HG02571 (cell line): ENCODE results near the gene NCKIPSD.

Experiments used
- ATAC-seq: cut with Tn5 transposase; IDR thresholded peaks from one replicate; pipeline ENCODE4 v1.9.1; 2021; ENCODE audit warnings: mild to moderate bottlenecking, moderate library complexity; ENCODE audit not compliant: unreplicated experiment

Gene NCKIPSD

GRCh38 chr3:48625600-48625999, 60.1 kb downstream of the NCKIPSD start:
- no peak for ATAC-seq

DNA sequence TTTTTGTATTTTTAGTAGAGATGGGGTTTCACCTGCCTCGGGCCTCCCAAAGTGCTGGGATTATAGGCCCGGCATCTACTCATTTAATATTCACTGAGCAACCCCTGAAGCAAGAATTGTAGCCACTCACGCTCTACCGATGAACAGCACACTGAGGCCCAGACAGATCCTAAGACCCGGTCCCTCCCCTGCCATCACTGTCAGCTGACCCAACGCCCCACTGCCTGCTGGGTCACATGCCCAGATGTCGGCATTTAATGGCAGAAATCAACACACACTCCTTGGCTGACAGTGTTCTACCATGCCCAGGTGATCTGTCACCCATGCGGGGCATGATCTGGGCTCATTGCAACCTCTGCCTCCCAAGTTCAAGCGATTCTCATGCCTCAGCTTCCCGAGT, 60.9 kb downstream of the NCKIPSD start:
- ATAC-seq, result no peak

GRCh38 chr3:48623851-48624547, 61.7 kb downstream of the NCKIPSD start:
- ATAC-seq, result no peak
